WI38 (cell line): ENCODE data around the gene TOM1L1.

Experiments
- H3K4me3 ChIP-seq: 2 replicates; pipeline ENCODE4 v1.5.1; 2011; ENCODE audit warnings: low read depth, mild to moderate bottlenecking, control low read depth, low read length
- TF ChIP-seq, protein P1 (sequence below): IDR thresholded peaks from 2 replicates; pipeline ENCODE4 v1.5.1; 2012; ENCODE audit warnings: low read depth, mild to moderate bottlenecking, control low read depth, low read length

Gene TOM1L1

DNA sequence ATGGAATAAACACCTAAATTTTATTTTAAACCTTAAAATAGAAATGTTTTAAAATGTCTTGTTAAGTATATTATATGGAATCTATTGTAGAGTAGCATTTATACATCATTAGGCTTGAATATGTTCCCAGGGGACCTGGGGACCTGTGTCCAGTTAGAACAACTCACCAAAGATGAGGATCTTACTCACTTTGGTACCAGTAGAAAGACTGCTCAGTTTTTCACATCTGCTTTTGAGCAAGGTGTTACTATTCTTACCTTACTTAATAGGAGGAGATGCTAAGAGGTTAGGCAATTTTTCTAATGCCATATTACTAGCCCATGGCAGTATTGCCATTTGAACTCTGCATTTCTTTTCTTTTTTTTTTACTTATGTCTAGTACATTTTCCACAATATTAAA lies 82.6 kb downstream of the TOM1L1 start:
- TF ChIP-seq, protein P1, sequence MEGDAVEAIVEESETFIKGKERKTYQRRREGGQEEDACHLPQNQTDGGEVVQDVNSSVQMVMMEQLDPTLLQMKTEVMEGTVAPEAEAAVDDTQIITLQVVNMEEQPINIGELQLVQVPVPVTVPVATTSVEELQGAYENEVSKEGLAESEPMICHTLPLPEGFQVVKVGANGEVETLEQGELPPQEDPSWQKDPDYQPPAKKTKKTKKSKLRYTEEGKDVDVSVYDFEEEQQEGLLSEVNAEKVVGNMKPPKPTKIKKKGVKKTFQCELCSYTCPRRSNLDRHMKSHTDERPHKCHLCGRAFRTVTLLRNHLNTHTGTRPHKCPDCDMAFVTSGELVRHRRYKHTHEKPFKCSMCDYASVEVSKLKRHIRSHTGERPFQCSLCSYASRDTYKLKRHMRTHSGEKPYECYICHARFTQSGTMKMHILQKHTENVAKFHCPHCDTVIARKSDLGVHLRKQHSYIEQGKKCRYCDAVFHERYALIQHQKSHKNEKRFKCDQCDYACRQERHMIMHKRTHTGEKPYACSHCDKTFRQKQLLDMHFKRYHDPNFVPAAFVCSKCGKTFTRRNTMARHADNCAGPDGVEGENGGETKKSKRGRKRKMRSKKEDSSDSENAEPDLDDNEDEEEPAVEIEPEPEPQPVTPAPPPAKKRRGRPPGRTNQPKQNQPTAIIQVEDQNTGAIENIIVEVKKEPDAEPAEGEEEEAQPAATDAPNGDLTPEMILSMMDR = no peak
- no peak overlapping the region for H3K4me3 ChIP-seq

DNA sequence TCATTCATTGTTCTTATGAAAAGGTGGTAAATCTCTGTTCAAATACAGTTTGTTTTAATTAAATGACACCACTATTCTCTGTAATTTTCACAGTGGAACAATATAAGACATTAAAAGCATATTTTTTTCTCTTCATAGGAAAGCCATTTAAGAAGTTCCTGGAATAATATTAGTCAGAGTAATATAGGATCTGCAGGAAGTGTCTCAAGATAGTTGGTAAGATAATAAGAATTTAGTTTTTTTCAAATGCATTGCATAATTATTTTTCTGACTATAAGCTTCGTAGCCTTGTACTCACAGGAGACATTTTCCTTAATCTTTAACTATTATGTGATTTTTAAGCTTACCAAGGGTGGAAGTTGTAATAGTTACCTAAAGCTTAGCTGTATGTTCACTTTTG lies 84.8 kb downstream of the TOM1L1 start:
- TF ChIP-seq, protein P1 = no peak
- no peak overlapping the region for H3K4me3 ChIP-seq

DNA sequence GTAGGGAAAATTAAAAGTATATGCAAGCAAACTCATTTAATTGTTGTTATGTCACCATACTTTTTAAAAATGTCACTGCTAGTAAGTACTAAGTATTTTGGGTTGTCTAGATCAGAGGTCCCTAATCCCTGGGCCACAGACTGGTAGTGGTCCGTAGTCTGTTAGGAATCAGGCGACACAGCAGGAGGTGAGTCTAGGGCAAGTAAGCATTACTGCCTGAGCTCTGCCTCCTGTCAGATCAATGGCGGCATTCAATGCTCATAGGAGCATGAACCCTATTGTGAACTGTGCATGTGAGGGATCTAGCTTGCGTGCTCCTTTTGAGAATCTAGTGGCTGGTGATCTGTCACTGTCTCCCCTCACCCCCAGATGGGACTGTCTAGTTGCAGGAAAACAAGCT lies 89.5 kb downstream of the TOM1L1 start:
- TF ChIP-seq, protein P1 = no peak
- H3K4me3 ChIP-seq = no peak overlapping the region

DNA sequence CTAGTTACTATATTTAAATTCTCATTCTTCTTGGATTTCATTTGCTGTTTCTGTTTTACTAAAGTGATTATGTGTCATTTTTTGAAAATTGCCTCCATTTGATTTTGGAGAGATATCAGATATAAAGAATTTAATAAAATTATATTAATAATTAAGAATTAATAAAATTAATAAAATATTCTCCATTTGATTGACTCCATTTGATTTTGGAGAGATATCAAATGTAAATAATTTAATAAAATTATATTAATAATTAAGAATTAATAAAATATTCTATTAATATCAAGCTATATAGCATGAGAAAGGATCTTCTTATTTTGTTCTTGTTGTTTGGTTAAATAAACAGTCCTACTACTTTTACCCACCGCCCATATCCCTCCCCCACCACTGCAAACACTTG lies 90.9 kb downstream of the TOM1L1 start:
- TF ChIP-seq, protein P1 = no peak
- H3K4me3 ChIP-seq = no peak overlapping the region

DNA sequence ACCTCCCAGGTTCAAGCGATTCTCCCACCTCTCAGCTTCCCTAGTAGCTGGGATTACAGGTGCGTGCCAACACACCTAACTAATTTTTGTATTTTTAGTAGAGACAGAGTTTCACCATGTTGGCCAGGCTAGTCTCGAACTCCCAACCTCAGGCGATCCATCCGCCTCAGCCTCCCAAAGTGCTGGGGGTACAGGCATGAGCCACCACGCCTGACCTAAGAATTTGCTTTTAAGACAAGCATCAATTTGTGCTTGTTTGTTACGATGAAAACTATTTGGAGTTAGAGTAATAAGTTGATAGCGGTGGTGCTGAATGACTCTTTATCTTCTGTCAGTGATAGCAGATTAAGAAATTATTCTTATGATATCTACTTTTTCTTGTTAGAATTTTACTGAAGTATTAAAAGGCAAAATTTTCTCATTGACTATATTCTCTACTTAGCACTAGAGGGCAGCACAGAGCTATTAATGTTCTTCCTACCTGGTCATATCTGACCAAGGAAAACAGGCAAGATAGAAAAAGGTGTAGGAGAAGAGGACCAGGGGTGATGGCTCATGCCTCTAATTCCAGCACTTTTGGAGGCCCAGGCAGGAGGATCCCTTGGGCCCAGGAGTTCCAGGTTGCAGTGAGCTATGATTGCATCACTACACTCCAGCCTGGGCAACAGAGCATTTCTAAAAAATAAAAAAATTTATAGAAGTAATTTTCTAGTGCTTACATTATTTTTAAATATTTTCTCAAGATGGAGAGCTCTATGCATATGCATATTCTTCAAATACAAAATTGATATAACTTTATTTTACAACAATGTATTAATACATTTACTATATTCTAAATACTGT lies 92.4 kb downstream of the TOM1L1 start:
- TF ChIP-seq, protein P1 = 0 out of 2 replicates have a peak, but pooled peaks have one; percentile 17
- H3K4me3 ChIP-seq = no peak overlapping the region

DNA sequence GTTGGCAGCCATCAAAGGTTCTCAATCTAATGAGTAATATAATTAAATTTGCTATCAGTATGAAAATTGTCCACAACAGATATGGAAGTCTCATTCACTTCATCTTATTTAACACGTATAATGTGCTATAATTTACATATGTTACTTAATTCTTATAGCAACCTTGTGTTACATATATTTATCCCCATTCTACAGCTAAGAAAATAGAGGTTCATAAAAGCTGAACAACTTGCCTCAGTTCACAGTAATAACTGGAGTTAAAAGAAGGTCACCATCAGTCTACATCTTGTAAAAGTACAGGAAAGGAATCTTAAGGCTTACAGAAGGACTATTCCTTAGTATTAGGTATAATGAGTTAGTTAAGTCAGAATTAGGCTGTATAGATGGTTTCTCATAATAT lies 95.8 kb downstream of the TOM1L1 start:
- TF ChIP-seq, protein P1 = no peak
- no peak overlapping the region for H3K4me3 ChIP-seq

DNA sequence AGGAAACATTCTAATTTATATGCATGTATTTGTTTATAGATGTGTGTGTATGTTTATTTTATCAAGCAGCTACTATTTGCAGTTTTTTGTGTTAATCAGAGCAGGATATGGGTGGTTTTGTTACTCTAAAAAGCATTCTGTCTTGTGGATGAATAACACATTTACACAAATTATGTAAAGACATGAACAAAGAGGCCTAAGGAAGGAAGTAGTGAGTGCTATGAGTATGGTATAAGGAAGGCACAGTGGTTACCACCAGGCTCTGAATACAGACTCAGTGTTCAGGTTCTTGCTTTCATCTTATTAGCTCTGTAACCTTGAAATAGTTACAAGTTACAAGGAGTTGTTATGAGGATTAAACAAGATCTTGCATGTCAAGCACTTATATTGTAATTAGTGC lies 101.8 kb downstream of the TOM1L1 start:
- TF ChIP-seq, protein P1 = no peak
- no peak overlapping the region for H3K4me3 ChIP-seq
